ENCODE data around the gene TRIM8. TPM values are rescaled to one million over a fixed set of nuclear protein-coding genes. Genes with fewer than 3 reads are reported as not detected.

TRIM8 gene
- total and polyA plus RNA-seq, 2 of the 8 experiments (the other 6 are each of a cell fraction or from before 2014, with no cell fraction given): 24.9 to 38.8 TPM

GRCh38 chr10:102651455-102652169 is 7.3 kb downstream of the TRIM8 start (continued):
- TF ChIP-seq CHD7 (IDR thresholded peaks at IDR 0.05; ENCODE audit: insufficient replicate concordance, low read length) (no peak), GTF2F1 (IDR thresholded peaks at IDR 0.05; ENCODE audit: borderline replicate concordance, low read depth, low read length) (no peak), TEAD4 (IDR thresholded peaks at IDR 0.05; ENCODE audit: low read depth, low read length) (no peak), HDAC6 (IDR thresholded peaks at IDR 0.05; ENCODE audit: low read depth, low read length) (no peak), CBX8 (IDR thresholded peaks at IDR 0.05; ENCODE audit: borderline replicate concordance, low read depth, low read length) (no peak), CEBPB (IDR thresholded peaks at IDR 0.05; ENCODE audit: low read depth, low read length) (no peak), TAF1 (IDR thresholded peaks at IDR 0.05; ENCODE audit: low read depth, low read length) (no peak), RNF2 (IDR thresholded peaks at IDR 0.05; ENCODE audit: borderline replicate concordance, low read depth, low read length, missing control alignments, poor library complexity, severe bottlenecking) (no peak), SRF (IDR thresholded peaks at IDR 0.05; ENCODE audit: low read depth, low read length) (no peak), RFX5 (IDR thresholded peaks at IDR 0.05; ENCODE audit: borderline replicate concordance, low read depth, low read length) (no peak), KDM1A (IDR thresholded peaks at IDR 0.05; ENCODE audit: borderline replicate concordance, low read length) (no peak)
